DMS114 treated with DMSO at 0.1 percent for 48 hours (cell line): ENCODE data around the gene PRRC1.
A peak's percentile ranks its signal among the peaks of the same experiment; 100 is the strongest.
"Not testable (repeated sequence)": the region's sequence is repeated elsewhere in the genome, so short reads cannot be mapped to it uniquely, and the experiment has no call there.

Experiments used
- DNase-seq: peaks from one replicate; lab custom pipeline; 2025; ENCODE audit not compliant: unreplicated experiment; lab: John Stamatoyannopoulos, UW

Gene PRRC1

DNA sequence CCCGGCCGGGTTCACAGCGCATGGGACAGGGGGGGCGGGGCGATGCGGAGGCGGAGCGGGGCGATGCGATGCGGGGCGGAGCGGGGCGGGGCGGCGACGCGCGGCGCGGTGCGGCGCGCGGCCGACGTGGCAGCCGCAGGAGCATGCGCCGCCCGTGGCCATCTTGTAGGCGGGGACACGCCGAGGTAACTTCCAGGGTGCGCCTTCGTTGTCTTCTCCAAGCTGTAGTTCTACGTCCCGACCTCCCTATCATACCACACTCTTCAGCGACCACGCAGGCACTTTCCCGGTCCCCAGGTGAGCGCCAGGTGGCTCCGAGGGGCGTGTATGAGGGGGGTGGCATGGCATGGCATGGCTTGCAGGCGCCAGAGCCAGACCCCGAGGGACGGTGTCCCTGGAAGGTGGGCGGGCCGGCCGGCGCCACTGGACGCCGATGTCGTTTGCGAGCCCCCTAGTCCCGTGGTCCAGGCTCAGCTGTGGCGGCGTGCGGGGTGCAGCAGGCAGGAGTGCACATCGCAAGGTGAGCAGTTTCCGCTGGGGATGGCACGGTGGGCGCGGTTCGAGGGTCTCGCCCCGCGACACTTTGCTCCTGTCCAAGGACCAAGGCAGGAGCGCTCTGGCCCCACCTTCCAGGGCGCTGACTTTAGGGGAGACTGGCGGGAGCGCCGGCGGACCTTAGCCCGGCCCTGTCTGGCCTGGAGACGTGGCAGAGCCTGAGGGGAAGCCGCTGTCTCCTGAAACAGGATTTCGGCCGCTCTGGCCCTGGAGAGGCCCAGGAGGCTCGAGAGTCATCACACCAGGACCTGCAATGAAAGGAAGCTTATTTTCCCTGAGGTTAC lies at the start of gene PRRC1:
PRRC1 (plus strand) TSS at position 161 of the 839 bp plus-strand sequence. CDS start 5,840 bp downstream, outside the sequence.
- peak; percentile 80 for DNase-seq

DNA sequence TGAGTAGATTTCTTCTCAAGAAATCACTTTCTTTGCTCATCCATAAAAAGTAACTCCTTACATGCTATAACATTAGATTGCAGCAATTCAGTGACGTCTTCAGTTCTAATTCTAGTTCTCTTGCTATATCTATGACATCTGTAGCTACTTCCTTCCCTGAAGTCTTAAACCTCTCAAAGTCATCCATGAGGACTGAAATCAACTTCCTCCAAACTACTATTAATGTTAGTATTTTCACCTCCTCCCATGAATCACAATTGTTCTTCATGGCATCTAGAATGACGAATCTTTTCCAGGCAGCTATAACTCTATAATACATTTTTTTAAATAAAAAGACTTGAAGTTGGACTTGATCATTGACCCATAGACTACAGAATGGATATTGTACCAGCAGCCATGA lies 46.2 kb upstream of the PRRC1 start:
- DNase-seq, result no peak

DNA sequence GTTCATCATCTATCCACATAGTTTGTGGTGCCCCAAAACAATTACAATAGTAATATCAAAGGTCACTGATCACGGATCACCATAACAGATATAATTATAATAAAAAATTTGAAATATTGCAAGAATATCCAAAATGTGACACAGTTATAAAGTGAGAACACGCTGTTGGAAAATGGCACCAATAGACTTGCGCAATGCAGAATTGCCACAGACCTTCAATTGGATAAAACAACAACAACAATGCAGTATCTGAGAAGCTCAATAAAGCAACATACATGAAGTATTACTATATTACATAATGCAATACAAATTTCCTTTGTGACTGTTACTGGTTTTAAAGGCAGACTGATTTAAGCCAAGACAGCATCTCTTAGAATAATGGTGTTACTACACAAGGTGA lies 44.7 kb upstream of the PRRC1 start:
- no peak for DNase-seq

DNA sequence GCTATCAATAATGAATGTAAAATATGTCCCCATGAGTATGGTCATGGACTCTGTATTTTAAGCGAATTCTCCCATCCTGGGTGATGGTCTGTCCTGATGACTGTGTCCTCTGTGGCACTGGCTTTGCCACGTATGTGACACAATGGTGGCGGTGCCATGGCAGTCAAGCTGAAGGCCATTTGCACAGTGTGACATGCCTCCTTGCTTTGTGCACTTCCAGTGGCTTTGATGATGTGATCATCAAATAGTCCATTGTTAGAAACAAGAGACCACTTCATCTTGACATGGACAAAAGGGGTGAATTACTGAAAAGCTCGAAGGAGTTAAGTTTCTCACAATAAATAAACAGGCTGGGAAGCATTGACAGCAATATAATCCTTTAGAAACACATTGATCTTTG lies 31.0 kb upstream of the PRRC1 start:
- DNase-seq, result no peak

DNA sequence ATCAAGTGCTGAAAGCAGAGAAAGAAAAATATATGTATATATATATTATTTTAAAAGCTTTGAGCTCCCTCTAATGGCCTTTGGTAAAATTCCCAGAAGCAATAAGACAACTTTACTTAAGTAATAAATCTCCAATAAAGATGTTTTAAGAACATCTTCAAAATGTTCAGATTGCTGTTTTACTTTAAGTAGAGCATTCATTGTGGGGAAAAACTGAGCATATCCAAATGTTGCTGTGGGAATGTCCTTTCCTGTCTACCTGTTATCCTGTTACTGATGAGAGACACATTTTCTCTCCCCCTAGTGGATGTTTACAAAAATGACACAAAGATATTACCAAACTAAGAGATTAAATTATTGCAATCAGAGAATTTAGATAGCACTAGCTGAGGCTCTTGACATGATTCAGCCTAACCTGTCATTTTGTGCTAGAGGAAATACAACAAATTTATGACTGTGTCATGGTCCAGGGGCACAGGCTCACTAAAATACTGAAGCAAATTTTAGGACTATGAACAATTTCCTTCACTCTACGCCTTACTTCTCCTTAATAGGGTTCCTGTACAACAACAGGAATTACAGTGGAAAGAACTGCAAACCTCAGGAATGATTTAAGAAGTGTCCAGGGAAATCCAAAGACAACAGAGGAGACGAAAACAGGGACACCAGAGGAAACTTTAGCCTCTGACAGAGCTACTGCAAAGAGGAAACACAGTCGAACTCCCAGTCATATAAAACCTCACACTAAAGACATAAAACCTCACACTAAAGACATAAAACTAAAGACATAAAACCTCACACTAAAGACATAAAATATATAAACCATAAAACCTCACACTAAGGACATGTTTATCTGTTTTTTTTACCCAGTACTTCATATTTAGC lies 24.3 kb upstream of the PRRC1 start:
- DNase-seq, result peak; percentile 77

DNA sequence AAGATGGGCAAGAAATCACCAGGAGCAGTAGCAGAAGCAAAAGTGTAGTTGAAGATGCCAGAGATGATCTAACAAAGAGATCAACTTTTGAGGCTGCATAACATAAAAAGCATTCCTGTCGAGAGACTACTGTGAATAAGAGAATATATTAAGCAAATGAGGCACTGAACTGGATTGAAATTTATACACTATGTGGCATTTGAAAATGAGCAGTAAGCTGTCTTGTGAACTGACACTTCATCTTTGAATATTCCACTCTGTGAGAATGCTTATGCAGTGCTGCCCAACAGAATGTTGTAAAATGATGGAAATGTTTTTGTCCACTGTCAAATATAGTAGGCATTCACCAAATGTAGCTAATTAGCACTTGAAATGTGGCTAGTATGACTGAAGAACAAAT lies 18.9 kb upstream of the PRRC1 start:
- DNase-seq, result no peak

DNA sequence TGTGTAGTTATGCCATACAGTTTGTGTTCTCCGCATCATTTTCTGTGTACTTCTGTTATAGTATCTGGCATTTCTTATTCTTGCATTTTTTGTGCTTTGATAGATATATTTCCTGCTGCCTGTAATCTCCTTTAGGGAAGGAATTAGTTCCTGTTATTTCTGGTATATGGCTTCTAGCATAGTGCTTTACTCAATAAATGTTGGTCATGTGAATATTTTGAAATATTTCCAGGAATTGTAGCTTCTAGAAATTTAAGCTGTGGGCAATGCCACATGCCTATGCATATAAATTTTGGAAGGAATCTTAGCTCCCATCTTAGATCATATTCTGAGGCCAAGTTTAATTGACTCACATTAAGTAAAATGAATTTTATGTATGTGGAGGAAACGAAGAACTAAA lies 11.5 kb upstream of the PRRC1 start:
- DNase-seq, result no peak

DNA sequence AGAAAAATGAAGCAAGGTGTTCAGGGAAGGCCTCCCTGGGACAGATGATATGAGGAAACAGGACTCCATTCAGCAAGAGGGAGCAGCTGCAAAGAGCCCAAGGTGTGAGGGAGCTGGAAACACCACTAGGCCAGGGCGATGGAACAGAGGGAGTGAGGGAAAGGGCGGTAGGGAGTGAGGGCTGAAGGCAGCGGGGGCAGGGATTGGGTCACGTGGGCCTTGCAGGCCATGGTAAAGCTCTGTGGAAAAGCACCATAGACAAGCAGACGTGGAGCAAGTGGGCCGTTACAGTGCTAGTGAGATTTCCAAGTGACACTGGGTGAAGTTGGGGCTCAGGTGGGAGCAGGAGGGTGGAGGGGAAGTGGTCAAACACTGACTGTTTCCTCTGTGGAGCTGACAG lies 10.8 kb upstream of the PRRC1 start:
- no peak for DNase-seq

DNA sequence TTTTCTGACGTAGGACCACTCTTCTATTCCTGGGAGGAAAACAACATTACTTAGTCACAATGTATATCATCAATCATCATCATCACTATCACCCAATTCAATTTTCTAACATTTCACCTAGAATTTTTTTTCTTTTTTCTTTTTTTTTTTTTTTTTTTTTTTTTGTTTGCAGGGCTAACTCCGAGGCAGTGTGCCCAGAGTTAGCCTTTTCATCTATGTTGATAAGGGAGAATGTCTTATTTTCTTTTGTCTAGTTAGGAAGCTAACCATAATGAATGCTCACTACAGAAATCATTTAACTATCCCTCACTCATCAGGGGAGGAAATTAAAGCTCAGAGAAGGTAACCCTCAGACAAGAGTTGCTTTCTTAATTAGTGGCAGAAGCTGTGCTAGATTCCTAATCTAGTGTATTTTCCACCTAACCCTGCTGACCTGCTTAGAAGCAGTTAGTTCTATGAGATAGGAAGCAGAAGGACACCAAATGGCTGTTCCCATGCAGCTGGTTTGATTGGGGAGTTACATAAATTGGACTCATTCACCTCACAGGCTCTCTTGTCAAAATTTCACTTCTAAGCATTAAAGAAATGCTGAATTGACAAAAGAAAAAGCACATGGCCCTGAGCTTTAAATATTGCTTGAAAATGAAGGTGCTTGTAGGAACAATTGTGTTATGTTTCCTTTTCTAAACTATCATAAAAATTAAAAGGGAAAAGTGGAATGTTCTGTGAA lies 8.6 kb upstream of the PRRC1 start:
- DNase-seq, result no peak

DNA sequence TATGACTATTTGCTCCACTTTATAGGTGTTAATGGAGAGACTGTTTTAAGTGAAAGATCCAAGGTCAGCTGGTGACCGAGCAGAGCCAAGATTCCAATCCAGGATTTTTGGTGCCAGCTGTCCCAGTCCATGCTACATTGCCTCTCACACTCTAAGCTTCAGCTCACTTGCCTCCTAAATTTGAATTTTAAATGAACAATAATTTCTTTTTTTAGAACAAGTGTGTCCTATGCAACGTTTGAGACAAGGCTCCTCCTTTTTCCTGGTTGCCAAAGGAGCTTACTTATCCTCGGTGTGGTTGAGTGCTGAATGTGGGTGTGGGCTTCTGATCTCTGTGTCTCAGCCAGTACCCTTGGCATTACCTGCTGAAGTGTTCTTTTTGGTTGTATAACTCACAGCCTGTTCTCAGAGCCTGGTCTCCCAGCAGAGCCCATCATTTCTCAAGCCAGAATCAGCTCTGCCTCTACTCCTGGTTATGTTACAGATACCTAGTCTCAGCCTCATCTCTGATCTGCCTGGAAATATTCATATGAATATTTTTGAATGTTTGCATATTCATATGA lies 4.0 kb upstream of the PRRC1 start:
- no peak for DNase-seq

DNA sequence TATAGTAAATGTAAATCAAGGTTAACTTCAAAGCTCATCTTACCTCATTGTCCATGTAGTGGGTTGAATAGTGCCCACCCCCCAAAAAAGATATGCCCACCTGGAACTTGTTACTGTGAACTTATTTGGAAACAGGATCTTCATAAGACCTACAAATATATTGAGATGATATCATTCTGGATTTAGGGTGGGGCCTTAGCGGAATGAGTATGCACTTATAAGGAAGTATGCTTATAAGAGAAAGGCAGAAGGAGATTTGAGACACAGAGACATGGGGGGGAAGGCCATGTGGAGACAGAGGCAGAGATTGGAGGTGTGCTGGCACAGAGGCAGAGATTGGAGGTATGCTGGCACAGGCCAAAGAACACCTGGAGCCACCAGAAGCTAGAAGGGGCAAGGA lies 2.6 kb upstream of the PRRC1 start:
- DNase-seq, result no peak

DNA sequence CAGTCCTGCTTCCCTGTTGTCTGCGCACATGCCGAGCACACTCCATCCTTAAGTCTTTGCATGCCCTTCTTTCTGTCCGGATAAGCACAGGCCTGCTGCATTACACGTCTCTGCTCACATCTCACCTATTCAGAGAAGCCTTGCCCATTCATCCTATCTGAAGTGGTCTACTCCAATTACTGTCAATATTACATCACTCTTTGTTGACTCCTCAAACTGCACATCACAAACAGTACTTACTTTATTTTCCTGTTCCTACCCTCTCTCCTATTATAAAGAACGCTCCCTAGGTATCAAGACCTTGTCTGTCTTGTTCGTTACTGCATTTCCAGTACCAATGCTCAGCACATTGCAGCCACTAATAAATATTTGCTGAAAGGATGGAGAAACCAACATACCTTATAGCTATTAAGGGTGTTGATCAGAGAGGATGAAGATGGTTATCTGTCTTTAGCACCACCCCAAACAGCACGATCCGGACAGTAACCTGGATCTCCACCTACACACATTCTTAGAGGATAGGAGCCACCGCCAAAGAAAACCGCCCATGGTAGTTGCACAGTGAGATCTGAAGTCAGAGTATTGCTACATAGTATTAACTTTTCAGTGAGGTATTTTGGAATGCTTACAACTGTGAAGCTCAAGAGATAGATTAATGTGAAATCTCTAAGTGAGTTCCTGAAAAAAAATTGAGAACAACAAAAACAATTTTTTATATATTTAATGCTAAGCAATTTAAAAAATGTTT lies 1.6 kb upstream of the PRRC1 start:
- no peak for DNase-seq

DNA sequence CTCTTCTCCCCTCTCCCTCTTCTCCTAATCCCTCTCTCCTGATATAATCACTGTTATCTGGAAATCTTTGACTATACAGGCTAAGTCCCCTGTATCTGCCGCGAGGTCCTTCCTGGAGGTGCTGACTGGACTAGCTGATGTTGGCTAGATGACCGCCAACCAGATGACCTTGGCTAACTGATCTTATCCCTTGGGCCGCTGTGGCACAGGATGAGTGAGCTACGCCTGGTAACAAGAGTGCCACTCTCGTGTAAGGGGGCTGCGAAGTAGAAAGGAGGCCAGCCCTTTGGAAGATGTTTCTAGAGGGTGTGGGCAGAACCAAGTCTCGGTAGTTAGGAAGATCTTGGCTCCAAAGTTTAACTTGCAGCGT lies 345 bp upstream of the PRRC1 start:
- no peak for DNase-seq

DNA sequence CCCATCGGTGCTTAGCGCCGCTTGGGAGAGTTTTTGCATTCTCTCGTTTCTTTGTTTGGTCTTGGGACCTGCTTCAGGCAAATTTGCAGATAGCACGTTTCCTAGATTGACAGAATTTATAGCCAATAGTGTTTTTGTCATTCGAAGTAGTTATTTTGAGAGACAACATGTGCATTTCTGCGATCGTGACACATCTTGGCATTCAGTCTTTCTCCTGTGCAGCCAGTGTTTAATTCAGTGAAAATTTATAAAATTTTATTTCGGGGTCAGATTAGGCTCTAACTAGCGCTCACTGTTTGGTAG lies 830 bp downstream of the PRRC1 start:
- peak; percentile 15 for DNase-seq

DNA sequence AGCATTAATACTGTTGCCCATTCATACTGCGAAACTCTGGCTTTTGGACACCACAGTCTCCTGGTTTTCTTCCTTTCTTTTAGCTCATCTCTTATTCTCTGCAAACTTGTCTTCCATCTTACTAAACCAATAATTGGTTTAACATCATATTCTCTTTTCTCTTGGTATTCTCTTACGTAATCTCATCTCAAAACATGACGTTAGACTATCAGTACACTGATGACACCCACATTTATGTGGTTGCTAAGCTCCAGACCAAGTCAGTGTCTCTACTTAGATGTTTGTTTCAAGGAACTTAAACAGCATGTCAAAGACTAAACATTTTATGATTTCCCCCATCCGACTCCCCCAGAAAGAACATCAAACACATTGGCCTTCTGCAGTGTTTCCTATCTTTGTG lies 2.1 kb downstream of the PRRC1 start:
- DNase-seq, result no peak

DNA sequence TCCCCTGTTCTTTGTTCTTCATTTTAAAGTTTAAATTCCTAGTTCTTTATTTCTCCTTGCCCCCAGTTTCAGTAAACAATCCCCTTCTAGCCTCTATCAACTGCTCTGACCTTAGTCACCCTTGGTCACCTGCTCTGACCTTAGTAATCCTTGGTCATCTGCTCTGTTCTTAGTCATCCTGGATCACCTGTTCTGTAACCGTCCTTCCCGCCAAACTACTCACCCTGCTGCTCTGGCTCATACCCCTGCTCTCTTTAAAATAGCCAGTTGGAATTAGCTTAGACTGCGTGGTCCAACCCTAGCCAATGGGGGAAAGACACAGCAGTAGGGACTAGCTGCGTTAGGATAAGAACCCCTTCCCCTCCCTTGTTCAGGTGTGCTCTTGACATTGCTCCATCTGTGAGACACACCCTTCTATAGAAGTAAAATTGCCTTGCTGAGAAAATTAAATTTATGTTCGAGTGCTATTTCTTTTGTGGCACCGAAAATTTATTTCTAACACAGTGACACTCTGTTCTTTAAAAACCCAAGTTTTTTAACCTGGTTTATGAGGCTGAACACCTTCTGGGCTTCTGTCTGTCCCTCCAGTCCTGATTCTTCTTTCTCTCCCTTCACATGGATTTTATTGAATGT lies 3.8 kb downstream of the PRRC1 start:
- DNase-seq, result no peak

DNA sequence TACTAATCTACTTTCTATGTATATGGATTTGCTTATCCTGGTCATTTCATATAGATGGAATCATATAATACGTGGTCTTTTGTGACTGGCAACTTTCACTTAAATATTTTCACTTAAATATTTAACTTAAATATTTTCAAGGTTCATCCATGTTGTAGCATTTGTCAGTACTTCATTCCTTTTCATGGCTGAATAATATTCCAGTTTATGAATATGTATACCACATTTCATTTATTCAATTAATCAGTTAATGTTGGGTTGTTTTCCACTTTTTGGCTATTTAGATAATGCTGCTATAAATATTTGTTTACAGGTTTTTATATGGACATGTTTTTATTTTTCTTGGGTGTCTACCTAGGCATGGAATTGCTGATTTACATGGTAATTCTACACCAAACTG lies 7.7 kb downstream of the PRRC1 start:
- DNase-seq, result no peak

DNA sequence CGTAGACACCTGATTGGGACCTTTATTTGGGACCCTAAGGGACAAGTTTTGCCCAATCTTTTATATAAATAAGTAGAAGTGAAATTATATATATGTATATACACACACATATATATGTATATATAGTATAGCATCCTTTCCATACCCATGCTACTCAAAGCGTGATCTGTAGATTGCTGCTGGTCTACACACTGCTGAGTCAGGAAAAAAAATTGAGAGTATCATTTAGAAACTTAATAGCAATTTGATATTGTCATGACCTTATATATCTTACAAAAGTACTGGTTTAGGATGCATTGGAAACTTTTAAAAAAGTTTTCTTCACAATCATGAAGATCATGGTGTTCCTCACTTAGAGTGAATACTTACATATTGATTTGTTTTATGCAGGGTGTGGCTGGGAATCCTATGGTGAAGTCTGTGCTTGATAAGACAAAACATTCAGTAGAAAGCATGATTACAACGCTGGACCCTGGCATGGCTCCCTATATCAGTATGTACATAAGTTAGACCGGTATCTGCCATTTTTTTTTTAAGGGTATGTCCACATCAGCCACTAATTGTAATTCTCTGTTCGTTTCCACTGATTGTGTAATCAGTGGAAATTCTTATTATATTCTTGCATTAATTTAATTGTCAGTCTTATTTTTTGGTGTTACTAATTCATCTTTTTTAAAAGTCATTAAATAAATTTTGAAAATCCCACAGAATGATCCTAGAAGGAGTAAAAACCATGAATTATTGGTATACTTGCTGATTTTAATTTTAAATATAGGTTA lies 12.7 kb downstream of the PRRC1 start:
- DNase-seq, result no peak

DNA sequence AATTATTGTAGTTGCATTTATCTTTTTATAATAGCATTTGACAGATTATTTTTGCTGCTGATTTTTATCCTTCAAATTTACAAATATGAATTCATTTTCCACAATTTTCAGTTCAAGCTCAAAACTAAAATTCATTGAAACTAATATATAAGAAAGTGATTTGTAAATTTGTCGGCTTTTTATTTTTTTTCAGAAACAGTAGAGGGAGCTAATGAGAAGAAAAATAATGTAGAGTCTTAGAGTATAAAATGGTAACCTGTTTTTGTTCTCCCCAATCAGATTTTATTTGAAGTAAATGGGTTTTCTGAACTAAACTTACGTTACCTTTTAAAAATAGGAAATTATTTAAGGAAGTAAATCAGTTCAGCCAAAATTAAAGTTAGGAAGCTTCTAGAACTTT lies 19.2 kb downstream of the PRRC1 start:
- DNase-seq, result peak; percentile 34

DNA sequence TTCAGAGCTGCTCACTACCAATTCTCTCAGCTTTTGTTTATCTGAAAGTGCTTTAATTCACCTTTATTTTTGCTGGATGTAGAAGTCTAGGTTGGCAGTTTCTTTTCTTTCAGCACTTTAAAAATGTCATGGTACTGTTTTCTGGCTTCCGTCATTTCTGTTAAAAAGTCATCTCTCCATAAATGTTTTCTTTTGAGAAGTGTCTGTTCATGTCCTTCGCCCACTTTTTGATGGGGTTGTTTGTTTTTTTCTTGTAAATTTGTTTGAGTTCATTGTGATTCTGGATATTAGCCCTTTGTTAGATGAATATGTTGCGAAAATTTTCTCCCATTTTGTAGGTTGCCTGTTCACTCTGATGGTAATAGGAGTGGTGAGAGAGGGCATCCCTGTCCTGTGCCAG lies 23.1 kb downstream of the PRRC1 start:
- DNase-seq, result not testable (repeated sequence)
